Endothelial cell of umbilical vein (primary cell): ENCODE results near the gene CNTF. TPM values are rescaled to one million over a fixed set of nuclear protein-coding genes. Genes with fewer than 3 reads are reported as not detected.
A peak's percentile ranks its signal among the peaks of the same experiment; 100 is the strongest.

ENCODE experiments used
- BruUV-seq: library from RNA; stranded (reverse); fragments of 400-500 nt; replicated peaks from 2 replicates; lab custom pipeline; 2021; lab: Mats Ljungman, UMichigan
- CTCF ChIA-PET: fragments of 300-600, 350-600 bp; sonication (Branson Sonifier 250); formaldehyde crosslinking; loops from one replicate; lab custom pipeline; 2021; ENCODE audit warnings: antibody characterized with exemption, inconsistent platforms; lab: Charles Lee
- POLR2A ChIA-PET: fragments of 300-600, 350-600 bp; sonication (Branson Sonifier 250); formaldehyde crosslinking; loops from one replicate; lab custom pipeline; 2021; ENCODE audit warnings: antibody characterized with exemption, inconsistent platforms; lab: Charles Lee
- DNase-seq: peaks from one replicate; pipeline ENCODE4 v3.0.0-alpha.2; 2011; ENCODE audit warnings: low read depth, low spot score
- FAIRE-seq: peaks from 2 replicates; lab custom pipeline; 2011; peaks lifted over from hg19 to GRCh38; lab: Jason Lieb, UNC
- H2AFZ ChIP-seq: 2 replicates; pipeline ENCODE4 v1.6.0; 2012; ENCODE audit warnings: low read depth, low read length, control low read depth, inconsistent platforms
- H3K27ac ChIP-seq: 2 replicates; pipeline ENCODE4 v1.5.1; 2011; ENCODE audit warnings: low read depth, mild to moderate bottlenecking, control low read depth, low read length, moderate library complexity; ENCODE audit not compliant: insufficient read depth
- H3K27me3 ChIP-seq, 2 experiments: 2 replicates each; pipeline versions ENCODE4 v1.6.0 to v1.6.1; 2011; ENCODE audit warnings: low read length in 2 of 2, mixed read lengths in 1 of 2; ENCODE audit not compliant: control insufficient read depth in 2 of 2, insufficient read depth in 2 of 2
- H3K36me3 ChIP-seq, 2 experiments: 2 replicates in 1 of 2; 3 replicates in 1 of 2; pipeline ENCODE4 v1.5.1; 2011; ENCODE audit warnings: low read length in 2 of 2, mild to moderate bottlenecking in 1 of 2, moderate library complexity in 1 of 2; ENCODE audit not compliant: control insufficient read depth in 2 of 2, insufficient read depth in 2 of 2; ENCODE audit errors: extremely low read depth in 1 of 2
- H3K4me1 ChIP-seq: 3 replicates; pipeline ENCODE4 v1.5.1; 2011; ENCODE audit warnings: mild to moderate bottlenecking, low read length; ENCODE audit not compliant: control insufficient read depth, insufficient read depth; ENCODE audit errors: extremely low read depth
- H3K4me2 ChIP-seq: 2 replicates; pipeline ENCODE4 v1.6.1; 2011; ENCODE audit warnings: low read length, control low read depth, mixed read lengths; ENCODE audit not compliant: insufficient read depth
- H3K4me3 ChIP-seq, 3 experiments: fragments of 200-600 bp in 1 of 3; sonication (generic), shearing (Covaris generic) in 1 of 3; replicated peaks in 1 of 3; 2 replicates each; pipeline ENCODE4 v1.5.1; 2011 to 2016; ENCODE audit warnings: control low read depth in 3 of 3, low read length in 3 of 3, mild to moderate bottlenecking in 2 of 3, inconsistent platforms in 1 of 3, low read depth in 1 of 3, moderate library complexity in 1 of 3; ENCODE audit not compliant: insufficient read depth in 1 of 3
- H3K79me2 ChIP-seq: 2 replicates; pipeline ENCODE4 v1.6.0; 2012; ENCODE audit warnings: low read length, inconsistent platforms; ENCODE audit not compliant: control insufficient read depth, insufficient read depth
- H3K9ac ChIP-seq: replicated peaks from 2 replicates; pipeline ENCODE3; 2011; ENCODE audit warnings: low read length, control low read depth; ENCODE audit not compliant: insufficient read depth; ENCODE audit errors: extremely low read depth
- H3K9me1 ChIP-seq: replicated peaks from 3 replicates; pipeline ENCODE4 v1.6.0; 2011; ENCODE audit warnings: mild to moderate bottlenecking, low read length; ENCODE audit not compliant: control insufficient read depth, insufficient read depth; ENCODE audit errors: extremely low read depth
- H3K9me3 ChIP-seq: replicated peaks from 2 replicates; pipeline ENCODE4 v1.5.1; 2012; ENCODE audit warnings: low read length, inconsistent platforms; ENCODE audit not compliant: control insufficient read depth, insufficient read depth
- H4K20me1 ChIP-seq: replicated peaks from 2 replicates; pipeline ENCODE3; 2011; ENCODE audit warnings: mild to moderate bottlenecking, low read length; ENCODE audit not compliant: control insufficient read depth, insufficient read depth; ENCODE audit errors: extremely low read depth
- CTCF ChIP-seq, 2 donors: IDR thresholded peaks; 1 replicate in 1 of 2; 2 replicates in 1 of 2; pipeline ENCODE4 v1.5.1; 2011; ENCODE audit warnings: low read length in 2 of 2, mild to moderate bottlenecking in 2 of 2, moderate library complexity in 2 of 2, control low read depth in 1 of 2, inconsistent platforms in 1 of 2, low read depth in 1 of 2; ENCODE audit not compliant: insufficient read depth in 1 of 2; ENCODE audit errors: extremely low read depth in 1 of 2
- EZH2 ChIP-seq: IDR thresholded peaks from 2 replicates; pipeline ENCODE4 v1.6.1; 2012; ENCODE audit warnings: borderline replicate concordance, low read depth, mild to moderate bottlenecking, moderate library complexity, low read length, inconsistent platforms; ENCODE audit not compliant: severe bottlenecking
- FOS ChIP-seq: IDR thresholded peaks from 2 replicates; pipeline ENCODE4 v1.6.1; 2011; ENCODE audit warnings: mild to moderate bottlenecking, low read length, moderate library complexity, borderline replicate concordance; ENCODE audit not compliant: insufficient read depth
- GATA2 ChIP-seq: IDR thresholded peaks from 2 replicates; pipeline ENCODE4 v1.7.0; 2011; ENCODE audit warnings: low read depth, mild to moderate bottlenecking, moderate library complexity, mixed read lengths, low read length; ENCODE audit not compliant: insufficient read length, insufficient read depth
- JUN ChIP-seq: IDR thresholded peaks from 2 replicates; pipeline ENCODE4 v1.6.1; 2011; ENCODE audit warnings: borderline replicate concordance, low read depth; ENCODE audit not compliant: insufficient read length, insufficient read depth
- MAX ChIP-seq: IDR thresholded peaks from 2 replicates; pipeline ENCODE4 v1.6.1; 2011; ENCODE audit not compliant: insufficient read depth, insufficient read length
- MYC ChIP-seq: IDR thresholded peaks from one replicate; pipeline ENCODE4 v1.6.1; 2011; ENCODE audit warnings: mild to moderate bottlenecking, low read depth, low read length
- POLR2A ChIP-seq: IDR thresholded peaks from 2 replicates; pipeline ENCODE4 v1.6.1; 2012; ENCODE audit warnings: low read depth, mild to moderate bottlenecking, control low read depth, low read length
- POLR2AphosphoS5 ChIP-seq: IDR thresholded peaks from 2 replicates; pipeline ENCODE4 v1.6.1; 2012; ENCODE audit warnings: low read depth, mild to moderate bottlenecking, control low read depth, low read length, moderate library complexity; ENCODE audit not compliant: insufficient read depth
- dilution Hi-C: fragments of 300-500 bp; cut with MboI; formaldehyde crosslinking; loops from one replicate; pipeline ENCODE4 v1.15.0; 2019; ENCODE audit warnings: low sequenced_read_pairs; ENCODE audit not compliant: extremely low pct_ligation_motif_present
- intact Hi-C: fragments of 100-400 bp; cut with micrococcal nuclease; formaldehyde crosslinking; loops from one replicate; pipeline ENCODE4 v1.10.0; 2022
- polyA plus RNA-seq, 4 experiments: library from polyadenylated mRNA; depleted of rRNA in 3 of 4; stranded (reverse) in 3 of 4; unstranded in 1 of 4; fragments of >200 nt; gene quantifications; 2 replicates each; pipeline versions ENCODE4 v1.2.1 to v1.2.3, GENCODE V29; 2011 to 2012; ENCODE audit warnings: missing spikeins in 1 of 4
- total RNA-seq: library from RNA; stranded (reverse); gene quantifications from 2 replicates; pipeline ENCODE4 v1.2.3, GENCODE V29; 2021

CNTF gene
- total and polyA plus RNA-seq, 2 donors (not counting 3 experiments of a cell fraction or from before 2014, with no cell fraction given), result 0.84 to 3.3 TPM

GRCh38 chr11:58582437-58582836, 40.0 kb upstream of the CNTF start:
- FAIRE-seq (no peak), DNase-seq (no peak)
- Histone ChIP-seq H3K27ac (no peak overlapping the region), H3K4me1 (peaks cover 10% of the 10 kb centered on the region), H3K4me2 (peak overlapping the region; percentile 14), H3K9me3 (no peaks in the 10 kb centered on the region), H3K9me1 (no peaks in the 10 kb centered on the region), H3K36me3 (peaks cover 0 to 2% of the 10 kb centered on the region in 2 experiments), H3K79me2 (peaks cover 79% of the 10 kb centered on the region), H2AFZ (no peak overlapping the region), H3K27me3 (no peaks in the 10 kb centered on the region), H4K20me1 (no peaks in the 10 kb centered on the region), H3K4me3 (no peak overlapping the region), H3K9ac (no peak overlapping the region)
- BruUV-seq, result no TSS peak
- intact Hi-C loops, result no loop called here
- no peak for TF ChIP-seq FOS
- TF ChIP-seq CTCF (IDR thresholded peaks at IDR 0.05; ENCODE audit: extremely low read depth in 1 of 2, insufficient read depth in 1 of 2, low read depth in 1 of 2, low read length in 2 of 2), result no peak
- POLR2A ChIA-PET, result no interaction called here
- dilution Hi-C loops, result no loop called here
- CTCF ChIA-PET, result interaction anchor here (0.9 to 1.4 kb wide), 2 partner anchors 14 to 47 kb away, joined by 3 to 10 read pairs; no protein-coding TSS in a partner anchor

GRCh38 chr11:58586998-58587397, 35.5 kb upstream of the CNTF start:
- Histone ChIP-seq H3K9me3 (no peaks in the 10 kb centered on the region), H3K9ac (no peak overlapping the region), H3K9me1 (no peaks in the 10 kb centered on the region), H3K27me3 (no peaks in the 10 kb centered on the region), H3K27ac (no peak overlapping the region), H2AFZ (no peak overlapping the region), H3K36me3 (peaks cover 0 to 2% of the 10 kb centered on the region in 2 experiments), H4K20me1 (no peaks in the 10 kb centered on the region), H3K79me2 (peaks cover 96% of the 10 kb centered on the region), H3K4me3 (no peak overlapping the region), H3K4me1 (no peaks in the 10 kb centered on the region), H3K4me2 (no peak overlapping the region)
- FAIRE-seq (no peak), DNase-seq (no peak)
- dilution Hi-C loops, result no loop called here
- POLR2A ChIA-PET, result no interaction called here
- intact Hi-C loops, result no loop called here
- CTCF ChIA-PET, result interaction anchor here (1.2 to 1.3 kb wide), 2 partner anchors 43 to 471 kb away, joined by 3 read pairs; no protein-coding TSS in a partner anchor
- BruUV-seq, result no TSS peak
- no peak for TF ChIP-seq POLR2AphosphoS5
- no peak for TF ChIP-seq MAX
- no peak for TF ChIP-seq POLR2A
- no peak for TF ChIP-seq GATA2
- TF ChIP-seq EZH2, result no peak
- TF ChIP-seq JUN, result no peak
- TF ChIP-seq FOS, result no peak
- no peak for TF ChIP-seq CTCF (IDR thresholded peaks at IDR 0.05; ENCODE audit: extremely low read depth in 1 of 2, insufficient read depth in 1 of 2, low read depth in 1 of 2, low read length in 2 of 2)
- no peak for TF ChIP-seq MYC
